Hippocampal formation (tissue), 2 donors: ENCODE measurements around the gene CELF4.
A peak's percentile ranks its signal among the peaks of the same experiment; 100 is the strongest.

Experiments used
- DNase-seq, 2 donors: peaks; one replicate each; lab custom pipeline; 2025; lab: John Stamatoyannopoulos, UW

Gene CELF4

GRCh38 chr18:37547196-37547827 lies 18.3 kb downstream of the CELF4 start:
- DNase-seq, result no peak

- no peak for DNase-seq
Observed at GRCh38 chr18:37546651-37547050, 18.9 kb downstream of the CELF4 start.

- no peak for DNase-seq
Observed at GRCh38 chr18:37546272-37546537, 19.4 kb downstream of the CELF4 start.

GRCh38 chr18:37545461-37546271 lies 19.9 kb downstream of the CELF4 start:
- no peak for DNase-seq

GRCh38 chr18:37544713-37545112 lies 20.9 kb downstream of the CELF4 start:
- DNase-seq, result no peak

GRCh38 chr18:37544217-37544616 lies 21.4 kb downstream of the CELF4 start:
- DNase-seq, result no peak

GRCh38 chr18:37543321-37543720 lies 22.3 kb downstream of the CELF4 start:
- no peak for DNase-seq

GRCh38 chr18:37541517-37541916 lies 24.1 kb downstream of the CELF4 start:
- no peak for DNase-seq

GRCh38 chr18:37540424-37541138 lies 25.0 kb downstream of the CELF4 start:
- DNase-seq, result no peak

- no peak for DNase-seq
Observed at GRCh38 chr18:37539236-37539635, 26.4 kb downstream of the CELF4 start.

GRCh38 chr18:37538526-37539205 lies 26.9 kb downstream of the CELF4 start:
- no peak for DNase-seq

GRCh38 chr18:37537868-37538525 lies 27.6 kb downstream of the CELF4 start:
- DNase-seq, result peak; percentile 10 to 50

GRCh38 chr18:37536656-37537055 lies 28.9 kb downstream of the CELF4 start:
- DNase-seq, result no peak

- no peak for DNase-seq
Observed at GRCh38 chr18:37535968-37536367, 29.6 kb downstream of the CELF4 start.

GRCh38 chr18:37534627-37535026 lies 31.0 kb downstream of the CELF4 start:
- DNase-seq, result no peak

GRCh38 chr18:37533647-37534584 lies 31.7 kb downstream of the CELF4 start:
- no peak for DNase-seq

GRCh38 chr18:37532917-37533316 lies 32.7 kb downstream of the CELF4 start:
- no peak for DNase-seq

GRCh38 chr18:37529863-37530262 lies 35.7 kb downstream of the CELF4 start:
- DNase-seq, result no peak

- DNase-seq, result no peak
Observed at GRCh38 chr18:37529296-37529695, 36.3 kb downstream of the CELF4 start.

- DNase-seq, result no peak
Observed at GRCh38 chr18:37527395-37527794, 38.2 kb downstream of the CELF4 start.

- no peak for DNase-seq
Observed at GRCh38 chr18:37525262-37525585, 40.4 kb downstream of the CELF4 start.
